HL-60 (cell line): ENCODE measurements around the gene TMEM225B.

Experiments used
- POLR2AphosphoS5 ChIP-seq: IDR thresholded peaks from 2 replicates; pipeline ENCODE4 v1.6.1; 2012; ENCODE audit warnings: low read depth
- REST ChIP-seq: IDR thresholded peaks from 2 replicates; pipeline ENCODE4 v1.6.1; 2012; ENCODE audit warnings: low read depth; ENCODE audit not compliant: insufficient replicate concordance
- SPI1 ChIP-seq: IDR thresholded peaks from 2 replicates; pipeline ENCODE4 v1.6.1; 2012; ENCODE audit warnings: low read depth, mild to moderate bottlenecking, borderline replicate concordance
- TF ChIP-seq, protein P1 (sequence below): IDR thresholded peaks from one replicate; pipeline ENCODE4 v1.5.1; 2011; ENCODE audit warnings: low read length, control low read depth, inconsistent platforms; ENCODE audit not compliant: insufficient read depth

DNA sequence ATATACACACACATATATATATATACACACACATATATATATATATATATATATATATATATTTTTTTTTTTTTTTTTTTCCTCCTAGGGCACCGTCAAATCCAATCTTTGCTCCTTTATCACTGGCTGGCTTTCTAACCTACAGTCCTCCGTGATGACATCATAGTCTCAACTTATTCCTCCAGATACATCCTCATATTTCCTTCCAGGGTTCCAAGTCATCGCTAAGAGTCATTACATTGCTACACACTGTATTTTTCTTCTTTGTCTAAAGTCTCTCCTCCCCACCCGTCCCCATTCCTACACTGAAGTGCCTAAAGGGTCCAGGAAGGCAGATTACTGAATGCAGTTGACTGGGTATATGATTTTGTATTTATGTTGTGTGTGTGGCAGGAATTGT is 45.0 kb upstream of the TMEM225B start:
- TF ChIP-seq, protein P1, sequence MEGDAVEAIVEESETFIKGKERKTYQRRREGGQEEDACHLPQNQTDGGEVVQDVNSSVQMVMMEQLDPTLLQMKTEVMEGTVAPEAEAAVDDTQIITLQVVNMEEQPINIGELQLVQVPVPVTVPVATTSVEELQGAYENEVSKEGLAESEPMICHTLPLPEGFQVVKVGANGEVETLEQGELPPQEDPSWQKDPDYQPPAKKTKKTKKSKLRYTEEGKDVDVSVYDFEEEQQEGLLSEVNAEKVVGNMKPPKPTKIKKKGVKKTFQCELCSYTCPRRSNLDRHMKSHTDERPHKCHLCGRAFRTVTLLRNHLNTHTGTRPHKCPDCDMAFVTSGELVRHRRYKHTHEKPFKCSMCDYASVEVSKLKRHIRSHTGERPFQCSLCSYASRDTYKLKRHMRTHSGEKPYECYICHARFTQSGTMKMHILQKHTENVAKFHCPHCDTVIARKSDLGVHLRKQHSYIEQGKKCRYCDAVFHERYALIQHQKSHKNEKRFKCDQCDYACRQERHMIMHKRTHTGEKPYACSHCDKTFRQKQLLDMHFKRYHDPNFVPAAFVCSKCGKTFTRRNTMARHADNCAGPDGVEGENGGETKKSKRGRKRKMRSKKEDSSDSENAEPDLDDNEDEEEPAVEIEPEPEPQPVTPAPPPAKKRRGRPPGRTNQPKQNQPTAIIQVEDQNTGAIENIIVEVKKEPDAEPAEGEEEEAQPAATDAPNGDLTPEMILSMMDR = no peak
- TF ChIP-seq REST = no peak
- TF ChIP-seq SPI1 = no peak
- no peak for TF ChIP-seq POLR2AphosphoS5
